Hematopoietic multipotent progenitor cell (in vitro differentiated cells): Measurements from ENCODE around the gene VPS29. TPM values are rescaled to one million over a fixed set of nuclear protein-coding genes. Genes with fewer than 3 reads are reported as not detected.
"Not testable (repeated sequence)": the region's sequence is repeated elsewhere in the genome, so short reads cannot be mapped to it uniquely, and the experiment has no call there.

Experiments used
- DNase-seq, 3 donors: peaks; one replicate each; pipeline ENCODE4 v3.0.0-alpha.2; 2011 to 2015; ENCODE audit warnings: low read depth in 2 of 3, low spot score in 2 of 3
- total RNA-seq: library from RNA; depleted of rRNA; stranded (reverse); fragments of >200 nt; gene quantifications from one replicate; pipeline ENCODE4 v1.2.3, GENCODE V29; 2012

The VPS29 gene
- total RNA-seq, 1 donor: 22.9 TPM

DNA sequence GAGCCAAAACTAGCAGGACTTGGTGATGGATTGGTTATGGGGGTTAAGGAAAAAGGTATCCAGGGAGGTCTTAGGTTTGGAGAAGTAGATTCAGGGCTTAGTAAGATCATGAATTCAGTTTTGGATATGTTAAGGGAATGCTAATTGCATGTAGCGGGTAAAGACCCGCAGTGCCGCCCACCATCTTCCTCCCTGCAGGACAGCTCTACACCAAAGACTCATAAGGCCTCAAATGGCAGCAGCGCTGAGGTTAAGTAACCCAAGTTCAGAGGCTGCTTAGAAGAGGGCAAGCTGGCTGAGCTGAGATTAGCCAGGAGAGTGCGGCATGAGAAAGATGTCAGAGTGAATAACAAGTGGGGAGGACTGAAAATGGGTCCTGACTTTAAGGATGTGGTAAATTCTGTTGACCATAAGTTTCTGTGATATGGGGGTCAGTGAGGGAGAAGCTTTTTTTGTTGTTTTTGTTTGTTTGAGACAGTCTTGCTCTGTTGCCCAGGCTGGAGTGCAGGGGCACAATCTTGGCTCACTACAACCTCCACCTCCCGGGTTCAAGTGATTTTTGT lies 26.4 kb upstream of the VPS29 start:
- no peak for DNase-seq

- not testable (repeated sequence) for DNase-seq
These were observed 19.2 kb upstream of the VPS29 start for GRCh38 chr12:110520876-110521712.

- DNase-seq: not testable (repeated sequence)
These were observed 16.1 kb upstream of the VPS29 start for GRCh38 chr12:110518014-110518413.

- no peak for DNase-seq
These were observed 15.1 kb upstream of the VPS29 start for GRCh38 chr12:110516995-110517394.

GRCh38 chr12:110514363-110514762 lies 12.5 kb upstream of the VPS29 start:
- no peak for DNase-seq

GRCh38 chr12:110513842-110514241 lies 11.9 kb upstream of the VPS29 start:
- DNase-seq: no peak

GRCh38 chr12:110508071-110508586 lies 6.2 kb upstream of the VPS29 start:
- DNase-seq: no peak

DNA sequence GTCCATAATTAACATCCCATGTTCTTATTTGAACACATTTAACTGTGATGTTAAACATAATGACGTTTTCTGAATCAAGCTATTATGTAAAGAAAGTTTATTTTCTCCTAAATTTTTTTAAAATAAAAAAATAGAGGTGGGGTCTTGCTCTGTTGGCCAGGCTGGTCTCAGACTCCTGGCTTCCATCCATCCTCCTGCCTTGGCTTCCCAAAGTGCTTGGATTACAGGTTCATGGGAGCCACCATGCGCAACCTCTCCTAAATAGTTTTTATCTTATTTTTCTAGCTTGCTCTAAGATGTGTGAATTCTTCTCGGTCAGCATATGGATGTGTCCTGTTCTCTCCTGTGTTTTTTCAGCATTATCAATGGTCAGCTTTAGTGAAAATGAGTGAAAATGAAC lies 3.4 kb upstream of the VPS29 start:
- no peak for DNase-seq

- no peak for DNase-seq
These were observed 1.5 kb upstream of the VPS29 start for GRCh38 chr12:110503432-110503831.

DNA sequence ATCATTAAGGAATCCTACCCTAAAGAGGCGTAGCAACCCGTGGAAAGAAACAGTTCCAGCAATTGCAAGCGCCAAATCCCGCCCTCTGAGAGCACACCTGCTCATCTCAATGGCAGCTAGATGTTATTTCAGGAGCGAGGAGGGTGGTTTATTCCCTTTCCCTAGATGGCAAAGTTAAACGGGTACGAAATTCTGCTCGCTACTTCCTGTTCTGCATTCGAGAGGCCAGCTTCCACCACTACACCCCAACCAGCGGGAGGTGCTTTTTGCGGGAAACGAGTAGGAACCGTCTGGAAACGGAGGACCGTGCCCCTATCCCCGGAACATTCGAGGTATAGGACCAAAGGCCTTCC lies 536 bp downstream of the VPS29 start:
- peak in 1 of 3 donors; percentile 11 for DNase-seq

DNA sequence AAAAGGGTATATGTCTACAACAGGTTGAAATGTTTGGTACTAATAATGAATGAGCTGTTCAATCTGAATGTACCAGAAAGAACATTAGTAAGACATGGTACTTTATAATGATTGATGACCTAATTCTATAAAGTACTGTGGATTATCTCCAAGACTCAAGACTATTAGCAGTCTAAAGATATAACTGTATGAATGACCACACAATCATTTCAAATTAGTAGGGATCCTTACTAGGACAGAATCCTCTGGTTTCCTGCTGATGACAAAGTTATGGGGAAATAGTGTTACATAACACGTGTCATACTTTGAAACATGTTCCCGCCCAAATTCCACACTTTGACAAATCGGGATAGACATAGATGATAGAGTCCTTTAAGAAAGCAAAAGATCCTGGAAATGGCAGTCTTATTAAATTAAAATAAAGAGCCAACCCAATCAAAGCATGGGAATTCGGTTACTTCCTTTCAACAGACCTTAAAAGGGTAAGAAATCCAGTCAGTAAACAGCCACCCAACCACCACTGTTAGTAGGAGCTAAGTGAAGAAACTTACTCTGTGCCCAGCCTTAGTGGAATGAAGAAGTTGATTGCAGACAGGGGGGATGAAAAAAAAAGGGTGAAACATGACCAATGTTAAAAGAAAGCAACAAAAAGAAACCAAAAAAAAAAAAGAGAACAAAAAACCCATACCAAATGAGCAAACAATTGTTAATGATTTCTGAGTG lies 2.8 kb downstream of the VPS29 start:
- DNase-seq: peak in 2 of 3 donors; percentile 11 to 43

DNA sequence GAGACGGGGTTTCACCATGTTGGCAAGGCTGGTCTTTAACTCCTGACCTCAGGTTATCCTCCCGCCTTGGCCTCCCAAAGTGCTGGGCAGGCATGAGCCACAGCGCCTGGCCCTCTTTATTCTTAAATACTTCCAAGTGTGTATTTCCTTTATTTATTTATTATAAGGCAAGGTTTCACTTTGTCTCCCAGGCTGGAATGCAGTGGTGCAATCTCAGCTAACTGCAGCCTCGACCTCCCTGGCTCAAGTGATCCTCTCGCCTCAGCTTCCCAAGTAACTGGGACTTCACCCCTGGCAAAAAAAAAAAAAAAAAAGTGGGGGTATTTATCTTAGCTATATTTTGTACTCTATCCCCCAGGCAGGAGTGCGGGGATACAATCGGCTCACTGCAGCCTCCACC lies 26.5 kb downstream of the VPS29 start:
- DNase-seq: no peak

DNA sequence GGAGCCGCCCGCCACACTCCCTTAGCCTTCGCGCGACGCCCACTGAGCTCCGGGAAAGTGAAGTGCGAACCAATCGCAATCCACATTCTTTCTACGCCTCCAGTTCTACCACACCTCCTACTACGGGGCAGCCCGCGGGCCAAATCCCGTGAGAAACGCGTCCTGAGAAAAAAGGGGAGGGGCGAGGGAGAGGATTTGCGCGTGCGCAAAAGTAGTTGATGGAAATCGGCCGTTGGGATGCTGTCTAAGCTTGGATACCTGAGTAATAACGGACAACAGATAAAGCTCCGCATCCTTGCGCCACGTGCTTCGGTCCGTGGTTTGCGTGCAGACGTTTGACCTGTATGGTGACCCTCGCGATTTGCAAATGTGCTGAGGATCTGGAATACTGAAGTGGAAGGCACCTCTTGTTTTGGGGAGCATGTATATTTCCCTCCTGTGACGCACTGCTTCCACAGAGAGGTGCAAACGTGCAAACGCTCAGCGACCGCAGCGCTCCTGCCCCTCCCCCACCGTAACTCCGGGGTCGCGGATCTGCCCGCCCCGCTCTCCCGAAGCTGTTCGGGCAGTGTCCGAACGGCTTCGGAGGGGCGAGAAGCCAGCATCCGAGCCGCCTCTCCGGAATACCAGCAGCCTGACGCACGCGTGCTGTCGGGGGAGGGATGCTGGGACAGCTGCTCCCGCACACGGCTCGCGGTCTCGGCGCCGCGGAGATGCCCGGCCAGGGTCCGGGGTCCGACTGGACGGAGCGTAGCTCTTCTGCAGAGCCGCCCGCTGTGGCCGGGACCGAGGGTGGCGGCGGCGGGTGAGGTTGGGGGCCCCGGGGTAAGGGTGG lies 33.5 kb downstream of the VPS29 start, which contains the start of the genes FAM216A and GPN3:
Gene FAM216A, plus strand, starts transcription at position 632 of the 835 bp plus-strand sequence. Its CDS starts 31 bp downstream, at position 663.
Gene GPN3, minus strand, starts transcription at position 44 of the 835 bp plus-strand sequence. CDS start 54 bp downstream, outside the sequence.
- DNase-seq: peak; percentile 85 to 99 (median 98)

GRCh38 chr12:110467847-110468213 lies 34.1 kb downstream of the VPS29 start:
- DNase-seq: no peak

DNA sequence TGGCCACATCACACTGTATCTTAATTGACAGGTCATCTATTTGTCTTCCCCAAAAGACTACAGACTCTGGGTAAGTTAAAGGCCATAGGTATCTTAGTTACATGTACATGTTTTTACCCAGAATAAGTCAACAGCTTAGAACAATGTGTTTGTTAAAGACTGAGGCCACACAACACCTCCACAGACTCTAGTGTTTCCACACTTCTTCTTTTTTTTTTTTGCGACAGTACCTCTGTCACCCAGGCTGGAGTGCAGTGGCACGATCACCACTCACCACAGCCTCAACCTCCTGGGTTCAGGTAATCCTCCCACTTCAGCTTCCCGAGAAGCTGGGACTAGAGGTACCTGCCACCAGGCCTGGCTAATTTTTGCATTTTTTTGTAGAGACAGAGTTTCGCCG lies 35.1 kb downstream of the VPS29 start:
- no peak for DNase-seq

DNA sequence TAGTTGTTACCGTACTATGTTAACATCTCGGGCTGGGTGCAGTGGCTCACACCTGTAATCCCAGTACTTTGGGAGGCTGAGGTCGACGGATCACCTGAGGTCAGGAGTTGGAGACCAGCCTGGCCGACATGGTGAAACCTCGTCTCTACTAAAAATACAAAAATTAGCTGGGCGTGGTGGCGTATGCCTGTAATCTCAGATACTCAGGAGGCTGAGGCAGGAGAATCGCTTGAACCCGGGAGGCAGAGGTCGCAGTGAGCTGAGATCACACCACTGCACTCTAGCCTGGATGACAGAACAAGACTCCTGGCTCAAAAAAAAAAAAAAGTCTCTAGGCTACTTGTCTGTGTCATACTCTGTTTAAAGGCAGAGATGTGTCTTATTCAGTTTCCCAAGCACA lies 36.1 kb downstream of the VPS29 start:
- not testable (repeated sequence) for DNase-seq

DNA sequence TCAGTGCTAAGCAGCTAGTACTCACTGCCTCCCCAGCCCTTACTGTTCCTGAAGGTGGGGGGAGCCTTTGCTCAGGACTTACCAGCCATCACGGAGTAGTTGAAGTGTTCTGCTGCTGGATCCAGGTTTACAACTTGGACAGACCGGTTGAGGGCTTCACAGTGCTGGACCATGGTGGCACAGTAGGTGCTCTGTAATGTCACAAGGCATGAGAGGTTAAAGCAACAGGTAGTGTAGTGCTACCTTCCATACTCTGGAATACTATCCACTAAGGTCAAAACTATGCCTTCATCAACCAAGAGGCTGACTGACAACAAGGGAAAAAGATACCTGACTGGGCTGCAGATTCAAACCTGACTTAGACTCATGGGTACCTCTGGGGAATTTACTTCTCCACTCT lies 36.9 kb downstream of the VPS29 start:
- DNase-seq: no peak

DNA sequence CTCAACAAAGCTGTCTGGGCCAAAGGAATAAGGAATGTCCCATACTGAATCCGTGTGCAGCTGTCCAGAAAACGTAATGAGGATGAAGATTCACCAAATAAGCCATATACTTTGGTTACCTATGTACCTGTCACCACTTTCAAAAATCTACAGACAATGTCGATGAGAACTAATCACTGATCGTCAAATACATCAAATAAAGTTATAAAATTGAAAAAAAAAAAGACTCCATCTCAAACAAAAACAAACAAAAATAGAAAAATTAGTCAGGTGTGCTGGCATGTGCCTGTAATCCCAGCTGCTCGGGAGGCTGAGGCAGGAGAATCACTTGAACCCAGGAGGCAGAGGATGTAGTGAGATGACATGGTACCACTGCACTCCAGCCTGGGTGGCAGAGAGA lies 40.7 kb downstream of the VPS29 start:
- DNase-seq: not testable (repeated sequence)

GRCh38 chr12:110458756-110459155 lies 43.2 kb downstream of the VPS29 start:
- DNase-seq: no peak

DNA sequence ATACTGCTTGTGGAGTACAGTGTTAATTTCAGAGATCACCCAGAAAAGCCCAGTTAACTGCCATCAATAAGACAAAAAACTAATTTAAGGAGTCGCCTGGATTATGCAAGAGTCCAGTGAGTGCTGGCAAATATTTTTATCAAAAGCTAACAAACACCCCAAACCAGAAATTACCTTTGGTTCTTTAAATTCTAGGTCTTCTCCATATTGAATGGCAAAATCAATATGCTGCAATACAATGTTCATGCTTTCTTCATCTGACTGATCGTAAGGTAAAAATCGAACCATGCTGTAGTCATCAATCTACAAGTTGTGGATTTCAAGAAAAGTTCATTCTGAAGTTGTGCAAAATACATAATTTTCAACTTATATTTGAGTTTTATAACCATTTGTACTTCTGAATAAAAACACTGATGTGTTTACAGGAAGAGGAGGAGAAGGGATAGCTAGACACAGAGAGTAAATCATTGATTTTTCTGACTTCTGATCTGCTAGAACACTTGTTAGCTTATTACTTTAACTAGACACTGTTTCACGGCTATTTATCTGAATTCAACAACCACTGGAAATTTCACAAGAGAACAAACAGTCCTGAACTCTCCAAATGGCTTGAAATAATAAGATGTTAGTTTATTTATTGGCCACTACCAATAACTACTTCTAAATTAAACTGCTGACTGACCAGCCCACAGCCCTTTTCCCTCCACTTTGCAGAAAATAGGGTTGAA lies 48.2 kb downstream of the VPS29 start:
- DNase-seq: no peak
